Lower leg skin (tissue), 4 donors: ENCODE data around the gene WDCP. TPM values are rescaled to one million over a fixed set of nuclear protein-coding genes. Genes with fewer than 3 reads are reported as not detected.

ENCODE experiments used
- DNase-seq, 2 donors: peaks; one replicate each; pipeline ENCODE4 v3.0.0-alpha.2; 2019; ENCODE audit warnings: low spot score in 2 of 2
- H3K4me3 ChIP-seq: fragments of 200-600 bp; sonication (generic); 2 replicates; pipeline ENCODE4 v1.5.1; 2017; ENCODE audit warnings: mild to moderate bottlenecking, low read depth; ENCODE audit not compliant: poor library complexity, severe bottlenecking
- CTCF ChIP-seq, 3 donors: fragments of 450-650 bp; IDR thresholded peaks; one replicate each; pipeline ENCODE4 v1.5.1; 2016; ENCODE audit warnings: antibody characterized with exemption in 3 of 3, mild to moderate bottlenecking in 3 of 3, moderate library complexity in 2 of 3
- POLR2A ChIP-seq, 2 donors: fragments of 450-650 bp; IDR thresholded peaks; one replicate each; pipeline ENCODE4 v1.6.1; 2016 to 2017; ENCODE audit warnings: antibody characterized with exemption in 2 of 2, mild to moderate bottlenecking in 1 of 2, moderate library complexity in 1 of 2
- whole genome bisulfite sequencing, 2 donors: methylation state at CpG; one replicate each; pipeline ENCODE4 v1.1.5; 2018; 5-methylcytosine and 5-hydroxymethylcytosine counted together
- intact Hi-C: fragments of 100-400 bp; cut with DNase I; formaldehyde crosslinking; loops from one replicate; pipeline ENCODE4 v1.15.0; 2023; ENCODE audit warnings: low total_unique reads
- total RNA-seq, 4 donors: library from RNA; depleted of rRNA; stranded (reverse); fragments of >200 nt; gene quantifications; one replicate each; pipeline ENCODE4 v1.1.0, GENCODE V29; 2016

Gene WDCP
- total RNA-seq, 4 donors from 2014 or later, result 2.6 to 4.9 (median 3.8) TPM

- WGBS, 2 donors, result 88 to 96% methylated on average over 9 of the region's 9 CpGs
- no peak for DNase-seq
- intact Hi-C loops, result no loop called here
- TF ChIP-seq CTCF (IDR thresholded peaks at IDR 0.05), result no peak
- TF ChIP-seq POLR2A (IDR thresholded peaks at IDR 0.05), result no peak
- H3K4me3 ChIP-seq, result no peak overlapping the region
Observed at GRCh38 chr2:24038786-24039499, 8.2 kb downstream of the WDCP start.

GRCh38 chr2:24026233-24026632, 21.0 kb downstream of the WDCP start:
- no peak overlapping the region for H3K4me3 ChIP-seq
- intact Hi-C loops, result no loop called here
- WGBS, 2 donors, result 74 to 83% methylated on average over 2 of the region's 2 CpGs
- TF ChIP-seq CTCF (IDR thresholded peaks at IDR 0.05), result no peak
- TF ChIP-seq POLR2A (IDR thresholded peaks at IDR 0.05), result no peak
- peak in 1 of 2 donors; percentile 34 for DNase-seq

GRCh38 chr2:24024996-24025663, 22.1 kb downstream of the WDCP start:
- 83 to 86% methylated on average over 16 to 17 of the region's 17 CpGs for WGBS, 2 donors
- DNase-seq, result peak in 1 of 2 donors; percentile 54
- no peak overlapping the region for H3K4me3 ChIP-seq
- intact Hi-C loops, result no loop called here
- TF ChIP-seq CTCF (IDR thresholded peaks at IDR 0.05) (no peak), POLR2A (IDR thresholded peaks at IDR 0.05) (no peak)

- no peak overlapping the region for H3K4me3 ChIP-seq
- intact Hi-C loops, result no loop called here
- DNase-seq, result peak in 1 of 2 donors; percentile 86
- 79 to 81% methylated on average over 12 of the region's 12 CpGs for WGBS, 2 donors
- TF ChIP-seq POLR2A (IDR thresholded peaks at IDR 0.05), result no peak
- TF ChIP-seq CTCF (IDR thresholded peaks at IDR 0.05), result no peak
Observed at GRCh38 chr2:24024018-24024417, 23.2 kb downstream of the WDCP start.

GRCh38 chr2:24022975-24023575, 24.1 kb downstream of the WDCP start:
- H3K4me3 ChIP-seq, result no peak overlapping the region
- DNase-seq, result peak in 1 of 2 donors; percentile 34
- intact Hi-C loops, result no loop called here
- TF ChIP-seq POLR2A (IDR thresholded peaks at IDR 0.05), result no peak
- TF ChIP-seq CTCF (IDR thresholded peaks at IDR 0.05), result no peak
- WGBS, 2 donors, result 84 to 92% methylated on average over 6 to 7 of the region's 16 CpGs
